Prostate gland (tissue), 1 donor: ENCODE measurements around the gene GFM1.

ENCODE experiments used
- POLR2A ChIP-seq: fragments of 450-650 bp; IDR thresholded peaks from one replicate; pipeline ENCODE4 v1.6.1; 2016; ENCODE audit warnings: antibody characterized with exemption, mild to moderate bottlenecking
- POLR2AphosphoS5 ChIP-seq: sonication (generic); formaldehyde crosslinking; IDR thresholded peaks from one replicate; pipeline ENCODE4 v1.6.1; 2017; ENCODE audit warnings: antibody characterized with exemption

DNA sequence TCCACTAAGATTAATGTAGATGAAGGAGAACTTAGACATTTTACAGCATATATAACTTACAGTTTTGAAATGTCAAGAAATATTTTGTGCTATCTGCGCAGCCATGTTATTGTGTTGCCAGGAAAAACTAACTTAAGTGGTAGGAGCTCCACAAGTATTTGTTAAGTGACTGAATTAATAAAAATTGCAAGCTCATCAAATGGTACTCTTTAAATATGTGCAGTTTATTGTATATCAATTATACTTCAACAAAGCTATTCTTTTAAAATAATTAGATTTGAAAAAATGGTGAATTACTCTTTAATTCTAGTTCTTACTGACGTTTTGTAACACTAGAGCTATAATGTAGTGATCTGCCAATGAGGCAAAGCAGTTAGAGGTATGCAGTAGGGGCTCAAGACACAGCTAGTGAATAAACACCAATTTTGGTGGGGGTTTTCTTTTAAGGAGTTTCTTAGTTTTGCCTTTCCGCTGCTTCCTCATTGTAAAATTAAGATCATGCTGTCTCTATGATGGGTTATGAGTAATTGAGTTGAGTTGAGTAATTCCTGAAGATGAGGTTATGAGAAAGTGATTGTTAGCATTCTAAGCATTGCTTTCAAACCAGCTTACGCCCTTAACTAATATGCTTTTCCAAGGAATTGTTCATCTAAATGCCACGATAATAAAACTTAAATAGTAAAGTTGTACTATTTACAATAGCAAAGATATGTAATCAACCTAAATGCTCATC, 39.1 kb downstream of the GFM1 start:
- TF ChIP-seq POLR2A (no peak), POLR2AphosphoS5 (no peak)
